HG03135 (cell line): ENCODE data around the gene MAPK8IP1.
A peak's percentile ranks its signal among the peaks of the same experiment; 100 is the strongest.

Source experiments
- ATAC-seq: cut with Tn5 transposase; IDR thresholded peaks from one replicate; pipeline ENCODE4 v1.9.1; 2021; ENCODE audit warnings: mild to moderate bottlenecking, moderate library complexity; ENCODE audit not compliant: unreplicated experiment

MAPK8IP1 gene

GRCh38 chr11:45924036-45924915, 38.8 kb downstream of the MAPK8IP1 start:
- no peak for ATAC-seq

DNA sequence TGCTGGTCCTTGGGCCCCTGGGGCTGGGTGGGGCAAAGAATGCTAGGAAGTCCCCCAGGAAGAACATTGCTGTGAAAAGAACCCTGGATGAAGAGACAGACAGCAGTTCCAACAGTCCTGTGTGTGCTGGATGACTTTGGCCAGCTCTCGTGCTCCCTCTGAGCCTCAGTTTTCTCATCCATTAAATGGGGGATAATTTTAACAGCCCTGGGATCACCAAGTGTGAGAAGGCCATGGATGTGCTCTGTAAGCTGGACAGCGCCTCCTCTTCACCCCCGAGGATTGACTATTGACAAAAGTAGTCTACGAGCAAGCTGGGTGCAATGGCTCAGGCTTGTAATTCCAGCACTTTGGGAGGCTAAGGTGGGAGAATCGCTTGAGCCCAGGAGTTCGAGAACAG, 39.5 kb downstream of the MAPK8IP1 start:
- ATAC-seq: no peak

- ATAC-seq: no peak
Measured at GRCh38 chr11:45925550-45925949, 40.1 kb downstream of the MAPK8IP1 start.

DNA sequence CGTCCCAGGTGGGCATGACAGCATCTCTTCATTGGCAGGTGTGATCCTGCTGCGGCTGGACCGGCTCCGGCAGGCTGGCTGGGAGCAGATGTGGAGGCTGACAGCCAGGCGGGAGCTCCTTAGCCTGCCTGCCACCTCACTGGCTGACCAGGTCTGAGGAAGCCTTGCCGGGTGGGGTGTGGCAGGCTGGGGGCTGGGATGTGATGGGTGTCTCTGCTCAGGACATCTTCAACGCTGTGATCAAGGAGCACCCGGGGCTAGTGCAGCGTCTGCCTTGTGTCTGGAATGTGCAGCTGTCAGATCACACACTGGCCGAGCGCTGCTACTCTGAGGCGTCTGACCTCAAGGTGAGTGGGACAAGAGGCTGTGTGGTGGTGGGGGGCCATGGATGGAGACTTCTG, 40.5 kb downstream of the MAPK8IP1 start:
- no peak for ATAC-seq

DNA sequence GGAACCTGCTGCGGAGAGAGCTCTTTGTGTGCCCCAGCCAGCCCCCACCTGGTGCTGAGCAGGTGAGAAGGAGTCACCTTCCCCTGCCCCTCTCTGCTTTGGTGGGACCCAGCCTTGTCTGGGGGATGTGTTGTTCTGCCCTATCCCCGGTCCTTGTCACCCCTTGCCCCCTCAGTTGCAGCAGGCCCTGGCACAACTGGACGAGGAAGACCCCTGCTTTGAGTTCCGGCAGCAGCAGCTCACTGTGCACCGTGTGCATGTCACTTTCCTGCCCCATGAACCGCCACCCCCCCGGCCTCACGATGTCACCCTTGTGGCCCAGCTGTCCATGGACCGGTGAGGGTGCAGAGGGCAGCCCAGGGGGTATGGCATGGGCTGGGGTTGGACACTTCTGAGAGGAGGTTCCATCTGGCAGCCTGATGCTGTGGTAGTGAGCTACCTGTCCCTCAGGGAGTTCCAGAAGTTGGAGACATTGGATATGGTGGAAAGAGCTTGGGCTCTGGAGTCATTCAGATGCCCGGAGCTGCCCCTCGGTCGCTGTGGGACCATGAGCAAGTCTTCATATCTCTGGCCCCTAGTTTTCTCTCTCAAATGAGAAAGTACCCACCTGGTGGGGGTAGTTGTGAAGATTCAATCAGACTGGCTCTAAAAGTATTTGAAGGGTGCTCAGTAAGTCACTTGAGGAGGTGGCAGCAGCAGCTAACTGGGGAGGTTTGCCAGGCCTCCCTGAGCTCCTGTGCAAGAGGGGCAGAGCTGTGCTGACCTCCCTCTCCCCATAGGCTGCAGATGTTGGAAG, 41.3 kb downstream of the MAPK8IP1 start:
- ATAC-seq: no peak

- ATAC-seq: no peak
Measured at GRCh38 chr11:45927332-45927683, 41.9 kb downstream of the MAPK8IP1 start.

GRCh38 chr11:45927684-45928413, 42.4 kb downstream of the MAPK8IP1 start:
- ATAC-seq: no peak

DNA sequence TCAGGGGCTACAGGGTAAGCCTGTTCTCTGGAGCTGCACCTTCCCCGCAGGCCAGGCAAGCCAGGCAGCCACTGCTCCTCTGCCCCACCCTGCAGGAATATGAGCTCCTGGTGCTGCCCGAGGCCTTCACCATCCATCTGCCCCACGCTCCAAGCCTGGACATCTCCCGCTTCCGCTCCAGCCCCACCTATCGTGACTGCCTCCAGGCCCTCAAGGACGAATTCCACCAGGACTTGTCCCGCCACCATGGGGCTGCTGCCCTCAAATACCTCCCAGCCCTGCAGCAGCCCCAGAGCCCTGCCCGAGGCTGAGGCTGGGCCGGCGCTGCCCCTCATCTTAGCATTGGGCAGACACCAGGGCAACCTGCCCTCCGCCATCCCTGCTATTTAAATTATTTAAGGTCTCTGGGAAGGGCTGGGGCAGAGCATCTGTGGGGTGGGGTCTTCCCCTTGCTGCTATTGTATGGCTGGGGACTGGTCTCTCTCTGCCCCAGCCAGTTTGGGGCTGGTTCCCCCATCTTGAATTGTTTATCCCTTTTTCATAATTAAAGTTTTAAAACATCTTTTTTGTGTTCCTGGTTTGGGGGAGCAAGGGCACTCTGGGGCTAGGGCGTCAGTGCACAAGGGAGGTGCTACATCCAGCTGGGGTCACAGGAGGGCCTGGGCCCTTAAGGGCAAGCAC, 43.2 kb downstream of the MAPK8IP1 start:
- ATAC-seq: no peak

- peak; percentile 28 for ATAC-seq
Measured at GRCh38 chr11:45929486-45930030, 44.1 kb downstream of the MAPK8IP1 start.

DNA sequence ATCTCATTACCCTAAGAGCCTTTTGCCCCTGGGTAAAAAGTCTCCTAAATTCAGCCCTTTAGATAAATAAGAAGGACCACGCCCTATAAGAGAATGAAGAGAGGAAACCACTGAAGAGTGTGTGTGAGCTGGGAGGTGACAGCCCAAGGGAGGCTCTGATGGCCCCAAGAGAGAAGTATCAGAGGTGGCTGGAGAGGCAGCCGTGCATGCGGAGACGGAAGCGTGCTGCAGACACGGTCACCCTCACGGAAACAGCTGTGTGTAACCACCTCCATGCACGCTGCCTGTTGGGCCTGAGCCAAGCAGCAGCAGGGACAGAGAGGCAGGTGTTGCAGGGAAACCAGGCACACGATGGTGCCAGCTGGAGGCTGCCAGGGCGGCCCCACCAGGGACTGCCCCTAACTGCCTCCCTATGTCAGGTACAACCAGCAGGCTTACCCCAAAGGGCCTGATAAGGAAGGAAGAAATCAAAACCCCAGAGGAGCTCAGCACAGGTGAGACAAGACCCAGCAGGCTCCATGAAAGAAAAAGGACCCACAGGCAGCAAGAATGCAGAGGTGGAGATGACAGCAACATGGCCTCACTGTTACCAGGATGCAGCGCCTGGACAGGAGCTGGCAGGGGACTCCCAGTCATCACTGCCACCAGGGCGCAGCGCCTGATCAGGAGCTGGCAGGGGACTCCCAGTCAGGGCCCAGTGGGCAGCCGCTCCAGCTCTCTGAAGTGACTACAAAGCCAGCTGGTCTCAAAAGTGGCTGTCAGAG, 44.8 kb downstream of the MAPK8IP1 start:
- ATAC-seq: peak; percentile 82

- no peak for ATAC-seq
Measured at GRCh38 chr11:45930951-45931570, 45.6 kb downstream of the MAPK8IP1 start.

DNA sequence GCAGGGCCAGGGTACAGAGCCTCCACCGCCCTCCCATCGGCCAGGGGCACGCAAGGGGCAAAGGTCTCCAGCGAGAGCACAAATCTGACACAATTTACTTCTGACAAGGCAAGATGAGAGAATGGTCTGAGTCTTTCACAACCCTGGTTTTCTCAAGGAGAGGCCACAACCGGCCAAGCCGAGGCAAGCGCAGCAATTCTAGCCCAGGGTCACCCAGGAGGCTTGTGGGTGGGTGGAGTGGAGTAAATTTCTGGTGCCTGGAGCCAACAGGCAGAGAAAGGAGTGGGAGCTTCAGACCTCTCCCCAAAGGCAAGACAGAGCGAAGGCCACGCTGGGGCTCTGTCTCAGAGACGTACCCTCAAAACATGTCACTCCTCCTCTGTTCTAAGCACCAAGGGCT, 46.3 kb downstream of the MAPK8IP1 start:
- no peak for ATAC-seq

GRCh38 chr11:45932217-45932616, 46.8 kb downstream of the MAPK8IP1 start:
- no peak for ATAC-seq

DNA sequence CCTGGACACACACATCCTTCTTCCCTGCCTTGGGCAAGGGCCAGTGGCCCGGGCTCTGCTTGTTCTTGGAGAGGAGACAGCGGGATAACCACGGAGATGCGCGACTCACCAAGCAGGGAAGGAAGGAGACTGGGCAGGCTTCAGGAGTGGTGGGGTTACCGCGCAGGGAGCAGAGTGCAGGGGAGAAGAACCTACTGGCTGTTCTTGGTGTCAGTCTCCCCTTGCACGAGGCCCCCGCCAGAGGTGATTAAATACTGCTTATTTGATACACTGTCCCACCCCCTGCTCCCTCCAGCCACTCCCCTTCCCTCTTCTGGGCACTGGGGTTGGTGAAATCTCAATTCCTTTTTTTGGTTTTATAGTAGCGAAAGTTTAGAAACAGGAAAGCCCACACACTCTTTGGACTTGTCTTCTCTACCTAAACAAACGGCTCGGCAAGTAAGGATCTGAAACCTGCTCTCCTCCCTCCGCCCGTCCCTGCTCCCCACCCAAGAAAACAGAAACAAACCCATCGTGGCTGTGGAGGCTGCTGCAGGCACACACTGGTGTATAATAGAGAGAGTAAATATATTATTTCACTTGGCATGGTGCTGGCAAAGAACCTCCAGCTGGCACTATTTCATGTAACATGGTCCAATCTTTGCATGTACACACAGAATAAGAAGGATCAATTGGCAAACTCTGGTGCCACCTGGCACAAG, 47.8 kb downstream of the MAPK8IP1 start:
- ATAC-seq: no peak

DNA sequence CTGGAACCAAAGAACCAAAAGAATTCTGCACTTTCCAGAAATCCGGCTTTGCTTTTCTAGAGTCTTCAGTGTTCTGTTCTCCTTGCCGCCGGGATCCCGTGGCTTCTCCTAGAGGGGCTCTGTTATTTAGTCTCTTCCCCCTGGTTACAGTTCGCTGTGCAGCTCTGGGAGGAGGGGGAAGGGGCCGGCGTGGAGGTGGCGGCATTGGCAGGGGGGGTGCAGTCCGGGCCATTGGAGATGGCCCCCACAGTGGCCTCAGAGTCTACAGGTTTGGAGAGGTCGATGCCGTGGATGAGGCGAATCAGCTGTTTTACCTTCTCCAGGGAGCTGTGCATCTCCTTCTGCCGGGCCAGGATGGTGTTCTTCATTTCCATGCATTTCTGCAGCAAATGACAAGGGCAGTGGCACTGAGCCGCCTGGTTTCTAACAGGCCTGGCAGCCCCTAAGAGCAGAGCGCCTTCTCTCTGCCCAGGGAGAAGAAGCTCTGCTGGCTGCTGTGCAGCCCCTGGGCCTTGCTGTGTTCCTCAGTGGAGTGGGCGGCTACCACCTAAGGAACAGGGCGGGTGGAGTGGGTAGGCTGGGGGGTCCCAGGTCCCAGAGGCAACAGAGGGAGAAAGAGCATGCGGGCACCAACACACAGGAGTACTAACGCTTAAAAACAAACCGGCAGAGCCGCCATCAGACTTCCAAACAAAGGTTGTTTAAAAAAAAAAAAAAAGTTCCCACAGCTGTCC, 48.6 kb downstream of the MAPK8IP1 start:
- no peak for ATAC-seq

DNA sequence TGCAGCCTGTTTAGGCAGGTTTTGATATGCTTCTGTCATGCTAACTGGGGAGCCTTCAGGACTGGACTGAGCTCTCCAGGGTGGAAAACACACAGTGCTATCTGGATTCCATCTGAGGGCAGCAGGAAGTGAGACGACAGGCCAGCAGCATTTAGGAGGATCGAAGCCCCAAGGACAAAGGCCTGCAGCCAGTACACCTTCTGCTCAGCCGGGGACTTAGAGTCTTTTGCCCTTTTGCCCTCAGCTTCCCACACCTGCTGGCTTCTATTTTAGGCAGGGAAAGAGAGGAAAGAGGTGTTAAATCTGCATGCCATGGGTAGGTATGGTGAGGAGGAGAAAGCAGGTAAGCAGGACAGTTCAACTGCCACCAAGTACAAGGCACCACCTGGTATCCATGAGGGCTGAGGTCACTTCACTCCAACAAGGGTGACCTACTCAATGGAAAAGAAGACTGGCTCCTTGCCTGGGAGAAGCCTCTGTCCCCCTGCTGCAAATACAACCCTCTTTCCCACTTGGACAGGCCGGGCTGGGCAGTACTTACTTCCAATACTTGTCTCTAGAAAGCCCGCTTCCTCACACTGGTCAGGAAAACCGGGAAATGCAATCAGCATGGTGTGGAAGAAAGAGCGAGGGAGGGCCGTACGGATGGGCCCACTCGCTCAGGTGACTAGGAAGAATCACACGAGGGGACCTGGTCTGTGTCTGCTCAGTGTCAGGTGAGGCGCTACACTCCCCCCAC, 49.3 kb downstream of the MAPK8IP1 start:
- no peak for ATAC-seq

DNA sequence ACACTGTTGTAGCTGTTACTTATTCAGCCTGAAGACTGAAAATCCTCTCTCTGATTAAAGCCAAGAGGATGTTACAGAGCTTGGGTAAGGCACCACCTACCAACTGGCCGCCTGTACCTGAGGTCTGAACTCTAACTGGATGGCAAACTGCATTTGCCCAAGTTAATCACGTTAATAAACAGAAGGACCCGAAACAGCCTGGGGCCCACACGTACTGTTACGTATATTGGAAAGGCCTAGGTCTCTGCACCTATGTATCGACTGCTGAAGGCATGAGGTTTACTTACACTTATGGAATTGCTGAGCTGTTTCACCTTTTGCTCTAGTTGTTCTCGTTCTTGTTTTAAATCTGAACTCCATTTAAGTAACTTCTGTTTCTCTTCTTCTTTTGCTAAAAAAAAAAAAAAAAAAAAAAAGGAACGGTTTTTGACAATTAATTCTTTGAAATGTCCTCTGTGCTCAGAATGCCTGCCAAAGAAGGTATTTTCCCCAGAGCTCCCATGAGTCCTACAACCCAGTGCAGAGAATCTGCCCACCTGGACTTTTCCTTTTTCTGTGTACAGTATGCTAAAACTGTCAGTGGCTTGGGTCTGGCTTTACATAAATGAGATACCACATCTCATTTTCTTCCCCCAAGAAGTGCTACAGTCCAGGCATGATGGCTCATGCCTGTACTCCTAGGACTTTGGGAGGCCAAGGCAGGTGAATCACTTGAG, 50.1 kb downstream of the MAPK8IP1 start:
- ATAC-seq: no peak
